Cortex of kidney (tissue), 1 donor: ENCODE data around the gene HEG1.
"Not testable (repeated sequence)": the region's sequence is repeated elsewhere in the genome, so short reads cannot be mapped to it uniquely, and the experiment has no call there.

Source experiments
- DNase-seq: peaks from one replicate; lab custom pipeline; 2025; lab: John Stamatoyannopoulos, UW

Gene HEG1, protein sequence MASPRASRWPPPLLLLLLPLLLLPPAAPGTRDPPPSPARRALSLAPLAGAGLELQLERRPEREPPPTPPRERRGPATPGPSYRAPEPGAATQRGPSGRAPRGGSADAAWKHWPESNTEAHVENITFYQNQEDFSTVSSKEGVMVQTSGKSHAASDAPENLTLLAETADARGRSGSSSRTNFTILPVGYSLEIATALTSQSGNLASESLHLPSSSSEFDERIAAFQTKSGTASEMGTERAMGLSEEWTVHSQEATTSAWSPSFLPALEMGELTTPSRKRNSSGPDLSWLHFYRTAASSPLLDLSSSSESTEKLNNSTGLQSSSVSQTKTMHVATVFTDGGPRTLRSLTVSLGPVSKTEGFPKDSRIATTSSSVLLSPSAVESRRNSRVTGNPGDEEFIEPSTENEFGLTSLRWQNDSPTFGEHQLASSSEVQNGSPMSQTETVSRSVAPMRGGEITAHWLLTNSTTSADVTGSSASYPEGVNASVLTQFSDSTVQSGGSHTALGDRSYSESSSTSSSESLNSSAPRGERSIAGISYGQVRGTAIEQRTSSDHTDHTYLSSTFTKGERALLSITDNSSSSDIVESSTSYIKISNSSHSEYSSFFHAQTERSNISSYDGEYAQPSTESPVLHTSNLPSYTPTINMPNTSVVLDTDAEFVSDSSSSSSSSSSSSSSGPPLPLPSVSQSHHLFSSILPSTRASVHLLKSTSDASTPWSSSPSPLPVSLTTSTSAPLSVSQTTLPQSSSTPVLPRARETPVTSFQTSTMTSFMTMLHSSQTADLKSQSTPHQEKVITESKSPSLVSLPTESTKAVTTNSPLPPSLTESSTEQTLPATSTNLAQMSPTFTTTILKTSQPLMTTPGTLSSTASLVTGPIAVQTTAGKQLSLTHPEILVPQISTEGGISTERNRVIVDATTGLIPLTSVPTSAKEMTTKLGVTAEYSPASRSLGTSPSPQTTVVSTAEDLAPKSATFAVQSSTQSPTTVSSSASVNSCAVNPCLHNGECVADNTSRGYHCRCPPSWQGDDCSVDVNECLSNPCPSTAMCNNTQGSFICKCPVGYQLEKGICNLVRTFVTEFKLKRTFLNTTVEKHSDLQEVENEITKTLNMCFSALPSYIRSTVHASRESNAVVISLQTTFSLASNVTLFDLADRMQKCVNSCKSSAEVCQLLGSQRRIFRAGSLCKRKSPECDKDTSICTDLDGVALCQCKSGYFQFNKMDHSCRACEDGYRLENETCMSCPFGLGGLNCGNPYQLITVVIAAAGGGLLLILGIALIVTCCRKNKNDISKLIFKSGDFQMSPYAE (N-terminal part only)

DNA sequence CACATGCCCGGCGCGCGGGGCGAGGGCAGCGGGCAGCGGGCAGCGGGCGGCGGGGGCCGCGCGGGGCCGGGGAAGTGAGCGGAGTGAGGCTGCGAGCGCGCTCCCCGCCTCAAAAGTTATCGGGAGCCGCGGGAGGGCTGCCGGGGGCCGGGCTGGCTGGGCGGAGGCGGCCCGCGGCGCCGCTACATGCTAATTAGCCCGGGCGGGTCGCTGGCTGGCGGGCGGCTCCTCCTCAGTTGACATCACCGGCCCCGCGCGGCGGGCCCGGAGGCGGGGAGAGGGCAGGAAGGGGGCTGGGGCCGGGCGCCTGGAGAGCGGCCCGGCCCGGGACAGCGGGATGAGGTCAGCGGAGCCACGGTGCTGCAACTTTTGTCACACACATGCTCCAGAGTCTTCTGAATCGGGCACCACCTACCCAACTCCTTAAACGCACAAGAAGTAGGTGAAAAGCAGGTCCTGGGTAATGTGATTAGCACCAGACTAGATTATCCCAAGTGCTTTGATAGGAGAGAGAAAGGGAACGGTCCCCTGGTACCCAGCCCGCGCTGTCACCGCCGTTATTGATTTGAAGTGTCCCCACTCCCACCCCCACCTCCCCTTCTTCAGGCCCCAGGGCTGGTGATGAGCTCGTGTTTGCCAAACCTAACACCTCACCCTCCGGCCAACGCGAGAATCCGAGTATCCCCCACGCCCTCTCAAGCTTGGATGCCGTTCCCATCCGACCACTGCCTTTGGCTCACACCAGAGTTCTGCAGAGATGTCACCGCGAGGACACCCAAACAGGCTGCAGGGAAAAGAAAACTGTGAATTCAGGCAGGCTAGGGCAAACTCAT lies at the start of gene HEG1:
Gene HEG1, minus strand, starts transcription at position 85 of the 833 bp plus-strand sequence. CDS start 107 bp downstream, outside the sequence.
- DNase-seq = no peak

DNA sequence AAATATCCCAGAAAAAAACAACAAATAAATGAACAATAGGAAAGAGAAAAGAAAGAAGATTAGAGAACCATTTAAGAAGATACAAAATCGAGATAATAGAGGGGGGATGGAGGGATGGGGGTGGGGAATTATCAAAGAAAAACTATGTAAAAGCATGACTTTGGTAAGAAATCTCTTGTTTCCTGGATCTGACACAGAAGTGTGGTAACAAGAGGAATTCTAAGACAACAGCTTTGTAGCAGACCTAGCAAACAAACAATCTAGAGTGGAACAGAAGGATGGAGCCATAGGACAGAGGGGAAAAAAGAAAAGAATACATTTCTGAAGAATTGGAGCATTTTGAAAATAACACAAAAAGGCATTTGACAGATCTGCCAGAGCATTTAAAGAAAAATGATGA lies 49.3 kb upstream of the HEG1 start:
- no peak for DNase-seq

DNA sequence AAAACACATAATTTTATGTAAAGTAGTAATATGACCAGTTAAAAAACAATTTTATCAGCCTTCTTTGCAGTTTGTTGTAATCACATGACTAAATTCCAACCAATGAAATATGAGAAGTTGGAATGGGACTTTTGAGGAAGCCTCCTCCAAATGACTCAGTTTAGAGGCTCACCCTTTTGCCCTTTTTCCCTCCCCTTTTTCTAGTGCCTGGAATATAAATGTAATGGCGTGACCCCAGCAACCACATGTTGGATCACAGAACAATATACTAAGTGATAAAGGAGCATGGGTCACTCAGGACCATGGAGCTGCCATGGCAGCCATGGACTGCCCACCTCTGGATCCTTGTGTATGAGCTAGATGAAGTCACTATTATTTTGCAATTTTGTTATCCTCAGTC lies 48.8 kb upstream of the HEG1 start:
- no peak for DNase-seq

DNA sequence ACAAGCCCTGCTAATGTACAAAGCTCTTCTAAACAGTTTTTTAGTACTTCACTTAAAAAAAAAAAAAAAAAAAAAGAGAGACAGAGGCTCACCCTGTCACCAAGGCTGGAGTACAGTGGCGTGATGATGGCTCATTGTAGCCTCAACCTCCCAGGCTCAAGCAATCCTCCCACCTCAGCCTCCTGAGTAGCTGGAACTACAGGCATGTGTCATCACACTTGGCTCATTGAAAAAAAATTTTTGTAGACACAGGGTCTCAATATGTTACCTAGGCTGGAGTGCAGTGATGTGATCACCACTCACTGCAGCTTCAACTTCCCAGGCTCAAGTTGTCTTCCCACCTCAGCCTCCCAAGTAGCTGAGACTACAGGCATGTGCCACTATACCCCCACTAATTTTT lies 47.6 kb upstream of the HEG1 start:
- no peak for DNase-seq

DNA sequence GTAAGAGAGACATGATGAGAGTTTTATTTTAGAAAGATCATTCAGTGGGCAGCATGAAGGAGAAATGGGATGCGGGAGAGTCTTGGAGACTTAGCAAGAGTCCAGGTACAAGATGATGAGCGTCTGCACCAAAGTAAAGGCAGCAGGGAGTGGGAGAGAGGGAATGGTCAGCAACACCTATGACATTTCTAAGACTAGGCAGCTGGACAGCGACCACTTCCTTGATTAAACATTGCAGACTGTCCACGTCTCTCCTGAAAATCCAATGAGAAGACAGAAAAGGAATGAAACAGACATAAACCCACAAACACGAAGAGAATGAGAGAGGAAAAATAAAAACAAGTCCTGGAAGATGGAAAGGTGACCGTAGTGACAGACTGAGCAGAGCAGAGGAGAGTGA lies 46.7 kb upstream of the HEG1 start:
- DNase-seq = no peak

DNA sequence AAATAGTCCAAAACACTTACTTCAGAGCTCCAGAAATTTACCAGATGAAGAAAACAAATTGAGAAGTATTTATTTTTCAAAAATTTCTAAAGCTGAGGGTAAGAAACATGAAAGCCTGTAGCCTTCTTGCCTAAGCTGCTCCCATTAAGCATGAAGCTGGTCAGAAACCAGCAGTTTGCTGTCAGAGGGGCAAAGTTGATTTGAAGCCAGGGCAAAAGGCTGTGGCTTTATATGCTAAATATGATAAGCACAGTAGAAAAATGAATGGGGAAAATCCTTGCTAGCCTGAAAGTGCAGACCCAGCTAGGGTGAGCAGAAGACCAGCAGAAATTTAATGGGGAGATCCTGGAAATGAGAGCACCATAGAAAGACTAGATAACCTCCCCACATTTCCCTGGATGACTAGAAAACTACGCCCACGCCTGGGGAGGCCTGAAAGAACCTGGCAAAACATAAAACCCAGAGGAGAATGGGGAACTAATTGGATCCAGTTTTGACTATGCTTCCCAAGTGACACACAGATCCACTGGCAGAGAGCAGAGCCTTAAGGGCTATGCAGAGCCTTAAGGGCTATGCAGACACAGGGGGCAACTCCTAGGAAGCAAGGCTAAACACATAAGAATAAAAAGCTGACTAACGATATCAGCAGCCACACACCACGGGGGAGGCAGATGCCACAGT lies 43.0 kb upstream of the HEG1 start:
- no peak for DNase-seq

DNA sequence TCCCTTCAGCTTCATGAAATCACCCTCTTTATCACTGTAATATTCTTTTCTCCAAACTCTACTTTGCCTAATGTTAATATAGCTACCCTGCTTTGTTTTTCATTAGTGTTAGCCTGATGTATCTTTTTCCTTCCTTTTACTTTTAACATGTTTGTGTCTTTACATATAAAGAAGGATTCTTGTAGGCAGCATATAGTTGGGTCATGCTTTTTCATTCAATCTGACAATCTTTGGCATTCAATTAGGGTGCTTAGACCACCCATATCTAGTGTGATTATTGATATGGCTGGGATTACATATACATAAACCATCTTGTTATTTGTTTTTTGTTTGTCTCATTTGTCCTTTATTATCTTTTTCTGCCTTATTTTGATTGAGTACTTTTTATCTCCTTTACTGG lies 34.9 kb upstream of the HEG1 start:
- no peak for DNase-seq

DNA sequence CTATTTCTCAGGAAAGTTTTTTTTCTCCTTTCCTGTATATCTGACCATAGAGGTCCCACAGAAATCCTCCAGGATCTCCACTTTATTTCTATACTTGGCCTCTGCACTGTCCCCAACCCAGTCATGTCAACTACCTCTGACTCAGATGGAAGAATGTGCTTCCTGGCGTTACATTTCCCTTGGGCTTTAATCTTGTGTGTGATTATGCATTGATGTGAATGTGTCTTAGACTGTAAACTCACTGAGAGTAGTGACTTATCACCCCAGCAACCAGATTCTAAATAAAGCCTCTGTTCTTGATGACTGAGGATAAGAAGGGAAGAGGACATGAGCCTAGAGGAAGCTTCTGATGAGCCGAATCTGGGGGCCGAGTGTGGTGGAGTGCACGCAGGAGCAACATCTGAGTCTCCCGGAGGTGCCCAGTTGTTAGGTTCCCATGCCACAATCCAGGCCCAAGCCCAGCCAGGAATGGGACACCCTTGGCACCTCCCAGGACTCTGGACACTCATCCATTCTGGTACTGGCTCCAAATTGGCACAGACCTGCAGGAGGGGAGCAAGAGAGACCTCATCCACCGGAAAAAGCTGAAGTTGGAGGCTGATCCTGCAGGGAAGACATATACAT lies 32.1 kb upstream of the HEG1 start:
- no peak for DNase-seq

DNA sequence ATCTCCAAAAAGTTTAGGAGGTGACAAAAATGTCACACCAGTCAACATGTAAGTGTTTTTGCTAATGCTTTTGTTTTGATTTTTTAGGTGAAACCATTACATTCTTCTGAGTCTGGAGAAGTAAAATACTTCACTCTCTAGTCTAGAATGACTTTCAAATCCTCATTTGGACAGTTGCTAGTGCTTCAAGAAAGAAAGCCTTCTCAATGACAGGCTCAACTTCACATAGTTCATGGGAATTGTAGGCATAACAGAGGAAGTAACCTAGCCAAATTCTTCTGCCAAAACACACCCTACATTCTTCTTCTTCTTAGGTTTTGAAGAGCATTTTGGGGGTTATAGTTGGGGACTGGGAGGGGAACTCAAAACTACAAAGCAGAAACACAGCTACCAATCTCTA lies 29.4 kb upstream of the HEG1 start:
- DNase-seq = no peak

DNA sequence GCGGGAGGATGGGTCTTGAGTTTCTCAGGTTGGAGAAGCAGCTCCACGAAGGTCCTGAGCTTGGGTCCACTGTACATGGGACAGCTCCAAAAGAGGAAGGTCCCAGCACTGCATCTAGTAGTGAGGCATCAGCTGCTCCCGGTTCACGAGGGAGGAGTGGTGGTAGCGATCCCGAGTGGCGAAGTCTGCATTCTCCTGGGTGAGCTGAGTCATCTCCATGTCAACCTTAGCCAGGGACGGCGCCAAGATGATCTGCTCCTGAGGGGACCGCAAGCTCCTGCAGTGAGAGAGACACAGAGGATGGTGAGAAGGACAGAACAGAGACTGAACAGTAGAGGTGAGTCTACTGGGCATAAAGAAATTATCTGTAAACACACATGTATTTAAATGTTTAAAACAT lies 28.0 kb upstream of the HEG1 start:
- no peak for DNase-seq

DNA sequence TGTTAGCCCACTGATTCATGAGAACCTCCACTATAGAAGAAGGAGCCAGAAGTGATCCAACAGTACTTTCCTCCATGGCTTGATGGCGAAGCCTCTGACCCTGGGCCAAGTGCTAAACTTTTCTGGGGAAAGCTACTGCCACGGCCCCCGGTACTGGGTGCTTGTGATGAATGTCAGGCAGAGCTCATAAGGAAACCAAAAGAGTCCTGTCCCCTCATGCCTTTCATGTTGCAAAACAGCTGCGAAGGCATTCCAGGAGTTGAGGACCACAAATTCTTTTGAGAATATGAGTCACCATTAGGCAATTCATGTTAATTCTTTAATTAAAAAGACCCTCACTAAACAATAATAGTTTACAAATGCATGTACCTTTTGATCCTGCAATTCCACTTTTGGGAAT lies 26.5 kb upstream of the HEG1 start:
- not testable (repeated sequence) for DNase-seq

DNA sequence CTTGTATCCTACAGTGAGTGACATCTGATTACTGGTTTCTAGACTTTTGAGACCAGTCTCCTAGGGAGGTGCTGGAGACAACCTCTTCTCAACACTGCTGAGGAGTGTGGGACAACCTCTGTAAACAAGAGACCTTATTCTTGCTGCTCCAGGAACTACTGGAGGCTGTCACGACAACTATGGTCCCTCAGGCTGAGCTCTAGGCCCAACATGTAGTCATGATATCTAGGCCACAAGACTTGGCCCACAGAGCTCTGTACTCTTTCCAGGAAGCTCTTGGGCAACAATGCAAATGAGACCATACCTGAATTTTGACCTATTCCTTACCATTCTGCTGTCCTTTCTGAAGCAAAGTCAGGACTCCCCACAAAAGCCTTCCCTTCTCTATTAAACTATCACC lies 24.3 kb upstream of the HEG1 start:
- no peak for DNase-seq

DNA sequence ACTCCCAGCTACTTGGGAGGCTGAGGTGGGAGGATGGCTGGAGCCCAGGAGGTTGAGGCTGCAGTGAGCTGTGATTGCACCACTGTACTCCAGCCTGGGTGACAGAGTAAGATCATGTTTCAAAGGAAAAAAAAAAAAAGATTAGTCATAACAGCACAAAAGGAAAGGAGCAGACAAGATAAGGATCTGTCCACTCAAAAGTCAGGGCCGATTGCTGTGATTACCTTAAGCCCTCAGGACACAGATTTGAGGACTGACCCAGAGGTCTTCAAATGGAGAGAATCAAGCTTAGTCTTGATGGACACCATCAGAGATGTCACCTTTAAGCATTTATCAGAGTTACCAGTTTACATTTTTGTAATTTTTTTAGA lies 23.9 kb upstream of the HEG1 start:
- DNase-seq = no peak

DNA sequence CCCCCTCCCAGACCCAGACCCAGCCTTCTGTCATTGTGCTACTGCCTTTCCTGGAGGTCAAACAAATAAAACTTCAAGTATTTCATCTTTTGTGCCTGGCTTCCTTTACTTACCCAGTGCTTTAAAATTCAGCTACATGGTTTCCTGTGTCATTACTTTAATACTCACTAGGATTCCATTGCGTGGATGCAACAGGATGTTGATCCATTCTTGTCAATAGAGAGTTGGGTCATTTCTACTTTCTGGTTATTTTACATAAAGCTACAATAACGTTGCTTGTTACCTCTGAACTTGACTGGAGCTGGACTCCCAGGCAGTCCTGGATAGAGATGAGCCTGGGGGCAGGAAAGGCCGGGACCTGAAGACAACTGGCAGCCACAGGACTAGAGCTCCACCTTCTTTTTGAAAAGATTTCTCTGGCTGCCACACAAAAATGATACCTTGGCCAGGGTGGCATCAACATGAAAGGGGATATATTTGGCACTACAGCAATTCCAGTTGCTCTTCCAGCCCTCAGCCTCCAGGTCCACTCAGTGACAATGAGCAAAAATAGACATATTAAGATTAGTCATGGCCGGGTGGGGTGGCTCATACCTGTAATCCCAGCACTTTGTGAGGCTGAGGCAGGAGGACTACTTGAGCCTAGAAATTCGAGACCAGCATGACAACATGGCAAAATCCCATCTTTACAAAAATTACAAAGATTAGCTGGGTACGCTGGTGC lies 23.3 kb upstream of the HEG1 start:
- no peak for DNase-seq

DNA sequence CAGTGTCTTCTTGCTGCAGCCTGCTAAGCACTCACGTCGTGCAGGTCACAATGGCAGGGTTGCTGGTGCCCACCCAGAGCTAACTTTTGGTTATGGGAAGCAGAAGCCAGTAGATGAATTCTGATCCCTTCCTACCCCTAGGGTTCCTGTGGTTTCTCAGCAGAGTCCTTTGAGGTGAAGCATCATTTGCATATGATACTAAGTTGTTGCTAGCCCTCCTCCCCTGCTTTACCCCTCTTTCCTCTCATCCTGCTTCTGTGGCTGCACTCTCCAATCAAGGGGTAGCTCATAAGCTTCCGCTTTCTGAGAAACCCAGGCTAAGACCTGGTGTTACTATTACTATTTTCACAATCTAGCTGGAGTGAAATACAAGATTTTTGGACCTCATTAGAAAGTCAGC lies 22.1 kb upstream of the HEG1 start:
- no peak for DNase-seq

DNA sequence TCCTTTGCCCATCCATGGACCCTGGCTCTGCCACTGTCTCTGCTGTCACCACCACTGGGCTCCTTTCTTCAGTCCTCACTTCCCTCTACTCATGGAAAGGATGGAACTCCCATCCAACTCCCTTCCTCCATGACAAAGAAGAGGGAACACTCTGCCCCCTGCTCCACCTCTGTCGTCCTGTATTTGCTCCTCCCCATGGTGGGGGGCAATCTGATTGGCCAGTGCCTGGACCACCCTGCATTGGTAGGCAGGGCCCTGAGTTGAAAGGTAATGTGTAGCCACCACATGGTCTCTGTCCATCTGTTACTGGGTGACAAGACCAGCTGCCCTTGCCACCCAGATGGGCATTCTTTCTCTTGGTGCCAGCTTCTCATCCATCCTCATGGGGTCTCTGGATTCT lies 20.7 kb upstream of the HEG1 start:
- DNase-seq = no peak

DNA sequence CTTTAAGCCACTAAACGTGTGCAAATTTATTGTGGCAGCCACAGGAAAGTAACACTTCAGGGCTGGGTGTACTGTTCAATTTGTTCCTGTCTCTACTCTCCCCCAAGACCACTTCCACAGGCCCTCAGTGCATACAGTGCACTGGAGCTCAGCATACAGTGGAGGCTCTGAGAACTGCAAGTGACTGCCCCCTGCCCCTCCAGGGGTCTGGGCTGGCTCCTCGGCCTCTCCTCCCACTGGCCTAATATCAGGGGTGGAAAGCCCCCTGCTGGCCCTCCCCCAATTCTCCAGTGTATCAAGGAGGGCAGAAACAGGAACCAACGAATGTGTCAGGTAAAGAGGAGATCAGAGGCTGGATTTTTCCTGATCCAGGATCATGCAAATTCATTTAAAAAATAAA lies 19.9 kb upstream of the HEG1 start:
- no peak for DNase-seq

DNA sequence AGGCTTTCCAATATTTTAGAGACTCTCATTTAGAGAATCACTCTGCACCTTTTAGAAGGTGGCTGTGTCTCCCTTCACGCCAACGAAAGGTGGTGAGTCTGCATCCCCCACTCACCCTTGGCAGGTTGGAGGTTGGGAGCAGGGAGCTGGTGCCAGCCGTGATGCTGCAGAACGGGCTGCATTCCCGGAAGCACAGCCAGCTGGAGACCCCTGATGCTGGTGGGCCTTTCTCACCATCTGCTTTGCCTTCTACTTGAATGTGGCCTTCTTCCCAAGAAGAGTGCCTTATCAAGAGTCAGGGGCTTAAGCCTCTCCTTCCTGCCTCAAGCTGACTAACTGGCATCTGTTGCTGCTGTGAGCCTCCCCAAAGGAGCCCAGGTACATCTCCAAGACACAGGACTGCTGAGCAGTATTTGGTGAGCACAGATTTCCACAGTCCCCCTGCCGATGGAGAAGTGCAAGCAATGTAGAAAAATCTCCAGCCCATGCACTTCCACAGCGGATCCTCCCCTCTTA lies 17.7 kb upstream of the HEG1 start:
- DNase-seq = no peak

DNA sequence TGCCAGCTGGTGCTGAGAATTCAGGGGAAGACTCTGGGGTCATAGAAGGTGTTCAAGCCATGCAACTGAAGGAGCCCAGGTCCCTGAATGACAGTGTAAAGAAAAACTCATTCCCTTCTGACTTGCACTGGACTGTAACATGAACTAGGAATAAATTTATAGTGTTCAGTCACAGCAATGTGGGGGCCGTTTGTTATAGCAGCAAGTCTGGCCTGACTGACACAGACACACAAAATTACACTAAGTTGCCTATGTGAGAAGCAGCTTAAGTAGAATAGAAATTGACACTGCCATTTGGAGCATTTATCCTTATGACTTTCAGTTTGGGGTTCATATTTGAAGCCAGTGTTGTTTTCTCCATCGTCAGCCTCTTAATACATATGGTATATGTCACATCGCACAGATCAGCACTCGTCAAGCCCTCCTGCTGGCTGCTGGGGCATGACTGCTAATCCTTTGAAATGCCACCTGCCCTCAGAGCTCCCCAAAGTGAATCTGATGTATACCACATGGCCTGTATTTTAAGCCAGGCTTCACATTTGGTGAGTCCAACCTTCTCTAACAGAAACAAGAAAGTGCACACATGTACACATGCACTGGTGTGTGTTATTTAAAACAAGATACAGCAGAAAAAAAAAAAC lies 17.1 kb upstream of the HEG1 start:
- DNase-seq = no peak
